Ectodermal cell (in vitro differentiated cells): Measurements from ENCODE around the gene SYT4. TPM values are rescaled to one million over a fixed set of nuclear protein-coding genes. Genes with fewer than 3 reads are reported as not detected.
A peak's percentile ranks its signal among the peaks of the same experiment; 100 is the strongest.
"Not testable (repeated sequence)": the region's sequence is repeated elsewhere in the genome, so short reads cannot be mapped to it uniquely, and the experiment has no call there.

Experiments
- H3K27ac ChIP-seq: 2 replicates; pipeline ENCODE4 v1.7.0; 2013; ENCODE audit warnings: mild to moderate bottlenecking, low read depth, low read length; ENCODE audit not compliant: insufficient read depth, poor library complexity, severe bottlenecking
- H3K27me3 ChIP-seq: 2 replicates; pipeline ENCODE4 v1.7.0; 2013; ENCODE audit warnings: mild to moderate bottlenecking, low read length; ENCODE audit not compliant: insufficient read depth, control insufficient read depth, poor library complexity, severe bottlenecking
- H3K36me3 ChIP-seq: one replicate; pipeline ENCODE4 v1.7.0; 2013; ENCODE audit warnings: low read length; ENCODE audit not compliant: control insufficient read depth, insufficient read depth
- H3K4me1 ChIP-seq: one replicate; pipeline ENCODE4 v1.7.0; 2013; ENCODE audit warnings: low read length; ENCODE audit not compliant: control insufficient read depth, insufficient read depth
- H3K4me3 ChIP-seq: 2 replicates; pipeline ENCODE4 v1.7.0; 2013; ENCODE audit warnings: low read depth, low read length, control low read depth; ENCODE audit not compliant: insufficient read depth
- H3K9me3 ChIP-seq: 2 replicates; pipeline ENCODE4 v1.7.0; 2013; ENCODE audit warnings: mild to moderate bottlenecking, low read length, moderate library complexity; ENCODE audit not compliant: control insufficient read depth
- WGBS, 2 experiments: methylation state at CpG; one replicate each; pipeline ENCODE4 v1.1.7; 2013; ENCODE audit warnings: missing lambda C conversion rate in 2 of 2; 5-methylcytosine and 5-hydroxymethylcytosine counted together
- polyA plus RNA-seq, 4 experiments: library from polyadenylated mRNA; stranded (reverse); fragments of 50-300 nt; gene quantifications; one replicate each; pipeline ENCODE4 v1.2.3, GENCODE V29; 2013

SYT4 gene
- 1.1 TPM for polyA plus RNA-seq (2013, experiment 1 of 4)
- 0.84 TPM for polyA plus RNA-seq (2013, experiment 2 of 4)
- polyA plus RNA-seq (2013, experiment 3 of 4) = 1.6 TPM
- 2.6 TPM for polyA plus RNA-seq (2013, experiment 4 of 4)

- WGBS, 2 experiments = 6% methylated on average over 20 of the region's 20 CpGs
- no peaks in the 10 kb centered on the region for H3K4me1 ChIP-seq
- H3K36me3 ChIP-seq = no peaks in the 10 kb centered on the region
- H3K9me3 ChIP-seq = no peaks in the 10 kb centered on the region
- peak within 1 kb of the TSS; percentile 14 for H3K4me3 ChIP-seq
- H3K27ac ChIP-seq = no peak within 1 kb of the TSS
- H3K27me3 ChIP-seq = no peaks in the 10 kb centered on the region
Measured at GRCh38 chr18:43277164-43277600, at the start of gene SYT4. TSS of gene SYT4 (minus strand) at chr18:43277490. CDS start at chr18:43277281, 209 bp downstream.

GRCh38 chr18:43322132-43322531 is 44.8 kb upstream of the SYT4 start:
- Histone ChIP-seq H3K27me3 (no peaks in the 10 kb centered on the region), H3K4me1 (no peaks in the 10 kb centered on the region), H3K9me3 (no peaks in the 10 kb centered on the region), H3K4me3 (no peak overlapping the region), H3K36me3 (no peaks in the 10 kb centered on the region), H3K27ac (no peak overlapping the region)
- 90 to 97% methylated on average over 1 of the region's 1 CpG for WGBS, 2 experiments

GRCh38 chr18:43314941-43315340 is 37.7 kb upstream of the SYT4 start:
- no peak overlapping the region for H3K27ac ChIP-seq
- no peaks in the 10 kb centered on the region for H3K9me3 ChIP-seq
- no peaks in the 10 kb centered on the region for H3K4me1 ChIP-seq
- 89 to 98% methylated on average over 1 to 3 of the region's 3 CpGs for WGBS, 2 experiments
- no peaks in the 10 kb centered on the region for H3K27me3 ChIP-seq
- H3K36me3 ChIP-seq = no peaks in the 10 kb centered on the region
- no peak overlapping the region for H3K4me3 ChIP-seq

- 100% methylated on average over 1 of the region's 1 CpG; no CpG with 5 or more reads in 1 of the 2 experiments for WGBS, 2 experiments
- no peaks in the 10 kb centered on the region for H3K9me3 ChIP-seq
- H3K36me3 ChIP-seq = no peaks in the 10 kb centered on the region
- H3K27me3 ChIP-seq = no peaks in the 10 kb centered on the region
- no peaks in the 10 kb centered on the region for H3K4me1 ChIP-seq
- no peak overlapping the region for H3K27ac ChIP-seq
- H3K4me3 ChIP-seq = no peak overlapping the region
Measured at GRCh38 chr18:43312891-43313290, 35.6 kb upstream of the SYT4 start.

GRCh38 chr18:43310239-43310638 is 32.9 kb upstream of the SYT4 start:
- no peak overlapping the region for H3K27ac ChIP-seq
- 100% methylated on average over 1 of the region's 1 CpG; no CpG with 5 or more reads in 1 of the 2 experiments for WGBS, 2 experiments
- no peaks in the 10 kb centered on the region for H3K9me3 ChIP-seq
- no peaks in the 10 kb centered on the region for H3K27me3 ChIP-seq
- H3K4me3 ChIP-seq = no peak overlapping the region
- H3K36me3 ChIP-seq = no peaks in the 10 kb centered on the region
- no peaks in the 10 kb centered on the region for H3K4me1 ChIP-seq

GRCh38 chr18:43303376-43303775 is 26.1 kb upstream of the SYT4 start:
- WGBS, 2 experiments = 93 to 100% methylated on average over 2 of the region's 2 CpGs

GRCh38 chr18:43286187-43286586 is 8.9 kb upstream of the SYT4 start:
- not testable (repeated sequence) for H3K9me3 ChIP-seq, H3K27ac ChIP-seq, H3K4me1 ChIP-seq, H3K4me3 ChIP-seq, H3K27me3 ChIP-seq, H3K36me3 ChIP-seq
- 89 to 93% methylated on average over 11 of the region's 11 CpGs for WGBS, 2 experiments

More at GRCh38 chr18:43303376-43303775, 26.1 kb upstream of the SYT4 start:
- no peak overlapping the region for H3K4me3 ChIP-seq
- H3K9me3 ChIP-seq = no peaks in the 10 kb centered on the region
- H3K27me3 ChIP-seq = no peaks in the 10 kb centered on the region
- H3K4me1 ChIP-seq = no peaks in the 10 kb centered on the region
- H3K36me3 ChIP-seq = no peaks in the 10 kb centered on the region
- H3K27ac ChIP-seq = no peak overlapping the region

GRCh38 chr18:43283299-43283698 is 6.0 kb upstream of the SYT4 start:
- Histone ChIP-seq H3K27me3 (no peaks in the 10 kb centered on the region), H3K9me3 (no peaks in the 10 kb centered on the region), H3K27ac (no peak overlapping the region), H3K36me3 (no peaks in the 10 kb centered on the region), H3K4me1 (no peaks in the 10 kb centered on the region), H3K4me3 (no peak overlapping the region)
- 93 to 96% methylated on average over 15 to 16 of the region's 16 CpGs for WGBS, 2 experiments

GRCh38 chr18:43279015-43279744 is 1.9 kb upstream of the SYT4 start:
- 23 to 34% methylated on average over 5 to 6 of the region's 6 CpGs for WGBS, 2 experiments

GRCh38 chr18:43278355-43278754 is 1.1 kb upstream of the SYT4 start:
- no peak overlapping the region for H3K4me3 ChIP-seq
- H3K27ac ChIP-seq = no peak overlapping the region
- H3K36me3 ChIP-seq = no peaks in the 10 kb centered on the region
- no peaks in the 10 kb centered on the region for H3K4me1 ChIP-seq
- H3K9me3 ChIP-seq = no peaks in the 10 kb centered on the region
- H3K27me3 ChIP-seq = no peaks in the 10 kb centered on the region

More at GRCh38 chr18:43279015-43279744, 1.9 kb upstream of the SYT4 start:
- Histone ChIP-seq H3K27ac (no peak overlapping the region), H3K4me1 (no peaks in the 10 kb centered on the region), H3K4me3 (no peak overlapping the region), H3K36me3 (no peaks in the 10 kb centered on the region), H3K9me3 (no peaks in the 10 kb centered on the region), H3K27me3 (no peaks in the 10 kb centered on the region)
